Measurements from ENCODE around the gene PTPRG.

The PTPRG gene

DNA sequence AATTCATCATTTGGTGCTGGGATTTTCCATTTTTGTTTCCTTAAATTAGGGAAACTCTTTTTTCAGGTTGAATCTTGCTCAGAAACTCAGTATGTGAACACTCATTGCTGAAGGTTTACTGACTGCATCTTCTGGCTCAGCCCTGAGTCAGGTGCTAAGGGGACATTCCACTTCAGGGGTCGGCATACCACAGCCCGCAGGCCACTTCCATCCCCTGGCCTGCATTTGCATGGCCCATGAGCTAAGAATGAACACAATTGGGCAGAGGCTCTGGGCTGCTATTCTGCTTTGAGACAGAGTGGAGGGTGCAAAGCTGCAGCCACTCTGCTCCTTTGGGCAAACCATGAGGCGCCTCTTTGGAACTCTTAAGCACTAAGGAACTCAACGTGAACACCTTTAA lies 647.0 kb downstream of the PTPRG start:
- no peak for DNase-seq

DNA sequence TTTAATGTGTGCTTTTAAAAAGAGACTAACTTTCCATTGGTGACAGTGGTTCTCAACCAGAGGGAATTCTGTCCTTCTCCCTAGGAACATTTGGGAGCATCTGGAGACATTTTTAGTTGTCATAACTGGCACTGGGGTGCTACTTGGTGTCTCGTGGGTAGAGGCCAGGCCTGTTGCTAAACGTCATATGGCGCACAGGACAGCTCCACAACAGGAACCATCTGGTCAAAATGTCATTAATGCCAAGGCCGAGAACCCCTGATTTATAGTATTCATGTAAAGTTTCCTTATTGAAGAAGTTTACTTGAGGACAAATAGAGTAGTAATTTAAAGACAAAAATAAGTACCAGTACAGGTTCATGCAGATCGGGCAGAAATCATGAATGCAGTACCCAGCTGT lies 647.7 kb downstream of the PTPRG start:
- DNase-seq: no peak

DNA sequence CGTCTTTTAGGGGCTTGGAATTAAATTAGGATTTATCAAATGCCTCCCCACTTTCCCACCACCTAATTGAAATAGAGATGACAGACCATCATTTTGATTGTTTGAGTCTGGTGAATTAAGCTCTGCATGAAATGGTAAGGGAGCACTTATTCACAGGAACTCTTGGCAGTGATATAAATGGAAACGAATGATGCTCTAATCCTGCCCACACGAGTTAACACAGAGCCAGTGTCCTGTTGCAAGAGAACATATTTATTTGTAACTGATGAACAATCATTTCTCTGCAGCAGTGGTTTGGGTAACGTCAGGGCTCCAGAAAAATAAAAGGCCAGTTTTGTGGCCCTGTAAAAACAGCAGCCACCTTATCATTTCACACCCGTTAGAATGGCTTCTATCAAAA lies 648.6 kb downstream of the PTPRG start:
- DNase-seq: no peak

DNA sequence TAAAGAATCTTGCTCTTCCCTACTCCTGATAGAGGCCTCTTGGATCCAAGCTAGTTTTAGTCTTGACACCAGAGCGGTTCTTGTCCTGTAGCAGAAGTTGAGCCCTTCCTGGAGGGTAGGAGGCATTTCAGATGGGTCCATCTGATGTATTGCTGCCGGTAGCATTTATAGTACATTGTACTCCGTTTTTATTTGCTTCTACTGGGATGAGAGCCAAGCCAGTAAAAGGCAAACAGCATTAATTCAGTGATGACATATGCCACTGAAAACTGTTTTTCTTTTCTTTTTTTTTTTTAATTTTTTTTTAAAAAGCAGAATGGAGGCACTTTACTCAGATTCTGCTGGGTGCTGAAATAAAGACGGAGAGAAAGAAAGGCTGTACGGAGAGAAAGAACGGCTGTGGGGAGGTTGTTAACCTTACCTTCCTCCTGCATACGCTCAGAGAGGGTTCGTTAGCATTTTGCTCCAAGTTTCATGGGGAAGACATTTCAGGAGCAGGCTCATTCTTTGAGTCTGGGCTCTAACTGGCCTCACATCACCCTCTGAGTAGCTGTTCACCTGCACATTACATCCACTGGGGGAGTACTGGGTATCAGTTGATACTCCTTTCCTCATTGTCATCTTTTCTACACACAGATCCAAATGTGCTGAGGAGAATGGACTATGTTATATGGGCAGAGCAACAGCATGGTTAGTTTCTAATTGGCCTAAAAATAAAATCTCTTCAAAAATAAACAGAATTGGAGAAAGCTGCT lies 650.5 kb downstream of the PTPRG start:
- DNase-seq: no peak

DNA sequence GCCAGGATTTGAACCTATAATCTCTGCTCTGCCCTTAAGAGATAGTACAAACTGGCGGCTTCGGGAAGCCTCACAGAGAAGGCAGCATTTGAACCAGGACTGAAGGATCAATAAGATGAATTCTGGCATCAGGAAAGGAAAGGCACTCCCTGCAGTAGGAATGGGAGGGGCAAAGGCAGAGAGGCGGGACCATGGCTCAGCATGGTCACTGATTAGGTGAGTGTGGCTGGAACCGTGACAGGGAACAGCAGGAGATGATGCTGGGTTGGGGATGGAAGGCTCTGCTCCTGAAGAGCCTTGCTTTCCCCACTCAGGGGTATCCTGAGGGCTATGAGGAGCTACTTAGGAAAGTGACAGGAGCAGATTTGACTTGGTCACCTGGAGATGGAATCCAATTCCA lies 653.5 kb downstream of the PTPRG start:
- DNase-seq: no peak

DNA sequence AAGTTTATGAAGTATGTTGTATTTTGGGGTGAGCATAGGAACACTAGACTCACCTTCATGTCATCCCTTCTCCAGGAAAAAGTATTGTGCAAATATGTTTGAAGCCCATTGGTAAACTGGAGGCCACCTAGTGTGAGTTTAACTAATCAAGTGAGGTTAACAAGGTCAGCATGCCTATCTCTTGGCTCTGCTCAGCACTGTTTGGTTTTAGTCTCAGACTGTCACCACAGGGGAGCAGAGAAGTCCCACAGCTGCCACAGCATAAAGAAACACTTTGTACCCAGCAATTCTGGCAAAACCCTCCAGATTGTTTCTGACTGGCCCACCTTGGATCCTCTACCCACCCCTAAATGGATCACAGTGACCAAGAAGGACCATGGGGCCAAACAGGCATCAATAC lies 659.2 kb downstream of the PTPRG start:
- DNase-seq: no peak

DNA sequence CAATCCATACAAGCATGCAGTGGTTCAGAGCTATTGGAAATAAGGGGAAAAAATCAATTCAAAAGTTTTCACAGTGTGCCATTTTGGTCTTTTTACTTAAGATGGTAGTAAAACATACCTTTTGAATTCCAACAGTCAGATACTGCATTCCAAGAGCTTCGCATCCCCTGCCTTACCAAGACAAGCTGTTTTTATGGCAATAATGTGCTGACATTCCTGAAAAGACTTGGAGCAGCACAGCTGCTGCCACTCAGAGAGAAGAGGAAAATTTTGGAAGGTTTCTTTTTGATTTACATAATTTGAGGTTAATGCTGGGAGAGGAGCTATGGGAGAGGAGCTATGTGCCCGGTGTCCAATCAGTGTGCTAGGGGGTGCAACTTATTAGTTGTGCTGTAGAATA lies 663.7 kb downstream of the PTPRG start:
- DNase-seq: no peak

DNA sequence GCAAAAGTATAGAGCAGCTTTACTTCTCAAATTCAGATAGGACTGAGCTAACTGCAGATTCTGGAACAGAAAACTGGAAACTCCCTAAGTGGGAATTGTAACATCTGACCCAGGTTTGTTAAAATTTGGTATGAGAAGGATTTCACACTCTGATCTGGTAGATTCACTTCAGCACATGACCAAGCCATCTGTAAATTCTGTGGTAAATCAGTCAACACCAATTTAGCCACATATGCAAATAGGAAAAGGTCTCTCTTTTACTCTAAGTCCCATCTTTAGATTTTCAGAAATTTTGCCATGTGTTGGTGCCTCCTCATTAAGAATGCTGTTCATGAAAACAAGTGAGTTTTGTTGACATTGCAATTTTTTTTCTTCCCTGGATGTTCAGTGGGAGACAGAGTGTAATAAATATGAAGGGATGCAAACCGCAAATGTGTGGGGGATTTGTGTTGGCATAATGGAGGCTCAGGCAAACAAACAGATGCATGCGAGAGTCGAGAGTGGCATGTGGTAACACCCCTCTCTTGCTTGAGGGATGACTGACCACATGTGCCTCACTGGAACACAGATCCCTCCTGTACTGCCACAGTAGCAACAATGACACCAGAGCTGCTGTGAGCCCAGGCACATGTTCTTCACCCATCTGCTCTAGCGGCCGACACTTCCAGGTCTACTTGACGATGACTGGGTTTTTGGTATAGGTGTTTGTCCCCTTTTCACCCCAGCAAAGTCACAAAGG lies 665.4 kb downstream of the PTPRG start:
- no peak for DNase-seq

DNA sequence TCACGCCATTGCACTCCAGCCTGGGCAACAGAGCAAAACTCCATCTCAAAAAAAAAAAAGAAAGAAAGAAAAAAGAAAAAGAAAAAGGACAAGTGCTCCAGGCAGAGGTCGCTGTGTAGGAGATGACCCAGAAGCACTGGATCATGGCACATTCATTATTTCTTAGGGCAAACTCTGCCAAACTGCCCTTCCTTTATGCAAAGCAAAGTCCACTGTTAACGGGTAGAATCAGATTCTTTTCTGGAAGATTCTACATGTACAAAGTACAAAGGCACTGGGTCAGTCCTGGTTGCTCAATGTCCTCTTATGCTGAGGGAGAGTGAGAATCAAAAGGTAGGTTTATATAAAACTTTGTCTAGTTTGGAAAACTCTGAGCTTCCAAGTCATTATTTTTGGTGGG lies 667.1 kb downstream of the PTPRG start:
- DNase-seq: no peak

DNA sequence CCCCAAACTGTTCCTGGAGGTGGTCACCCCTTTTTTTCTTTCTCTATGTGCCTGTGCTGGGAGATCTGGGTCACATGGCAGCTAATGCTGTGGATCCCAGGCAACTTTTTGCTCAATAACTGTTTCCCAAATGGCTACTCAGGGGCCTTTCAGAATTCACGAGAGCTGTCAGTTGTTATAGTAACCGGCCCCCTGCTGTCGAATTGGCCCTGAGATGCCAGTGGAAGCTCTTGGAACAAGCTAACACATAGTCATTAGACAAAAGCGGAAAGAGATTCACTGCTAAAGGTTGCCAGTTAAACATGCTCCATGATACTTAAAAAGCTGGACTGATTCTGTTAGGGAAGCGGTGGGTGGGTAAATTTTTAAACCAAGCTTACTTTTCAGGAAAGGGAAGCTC lies 667.8 kb downstream of the PTPRG start:
- DNase-seq: no peak

DNA sequence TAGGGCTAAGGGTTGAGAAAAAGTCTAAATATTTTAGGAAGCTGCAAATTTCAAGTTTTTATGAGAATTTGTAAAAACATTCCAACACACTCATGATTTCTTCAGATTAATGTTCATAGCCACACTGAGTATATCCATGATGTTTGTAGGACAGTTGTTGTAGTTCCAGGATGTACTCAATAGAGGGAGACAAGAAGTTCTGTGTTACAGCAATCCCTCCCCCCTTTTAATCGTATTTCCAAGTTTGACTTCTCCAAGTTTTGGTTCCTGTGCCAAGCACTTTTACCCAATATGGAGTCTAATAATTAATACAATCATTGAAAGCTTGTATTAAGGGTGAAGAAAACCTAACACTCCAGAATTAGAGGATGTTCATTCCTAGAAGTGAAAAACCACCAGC lies 668.5 kb downstream of the PTPRG start:
- DNase-seq: peak; percentile 24

DNA sequence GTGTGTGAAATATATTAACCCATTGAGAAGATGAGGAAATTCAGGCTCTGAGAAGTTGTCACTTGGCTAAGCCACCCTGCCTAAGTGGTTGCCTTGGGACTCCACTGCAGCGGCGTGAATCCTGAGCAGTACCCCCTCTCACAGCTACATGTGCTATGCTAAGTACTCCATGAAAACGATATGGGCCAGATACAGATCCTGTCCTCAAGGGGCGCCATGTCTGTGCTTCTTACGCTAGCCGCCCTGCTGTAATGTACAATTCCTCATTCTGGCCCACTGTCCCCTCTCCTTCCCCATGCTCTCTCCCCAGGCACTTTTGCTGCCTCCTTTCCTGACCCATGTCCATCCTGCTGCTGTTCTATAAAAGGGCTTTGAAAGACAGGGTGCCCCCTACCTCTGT lies 671.7 kb downstream of the PTPRG start:
- no peak for DNase-seq

DNA sequence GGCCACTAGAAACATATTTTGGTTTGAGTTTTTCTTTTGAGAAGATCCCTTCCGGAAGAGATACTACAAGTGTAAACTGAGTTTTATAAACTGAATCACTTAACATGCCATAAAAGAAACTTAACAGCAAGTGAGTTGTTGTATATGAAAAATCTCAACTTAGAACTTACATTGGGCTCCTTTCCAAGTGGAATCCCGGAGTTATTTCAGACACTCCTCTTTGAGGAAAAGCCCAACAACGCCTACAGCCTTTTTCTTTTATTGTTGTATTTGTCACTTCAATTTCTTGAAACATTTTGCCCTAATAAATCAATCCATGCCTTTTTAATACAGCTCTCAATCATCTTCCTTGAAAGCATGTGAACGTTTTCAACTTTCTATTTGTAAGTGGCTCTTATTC lies 674.6 kb downstream of the PTPRG start:
- no peak for DNase-seq

DNA sequence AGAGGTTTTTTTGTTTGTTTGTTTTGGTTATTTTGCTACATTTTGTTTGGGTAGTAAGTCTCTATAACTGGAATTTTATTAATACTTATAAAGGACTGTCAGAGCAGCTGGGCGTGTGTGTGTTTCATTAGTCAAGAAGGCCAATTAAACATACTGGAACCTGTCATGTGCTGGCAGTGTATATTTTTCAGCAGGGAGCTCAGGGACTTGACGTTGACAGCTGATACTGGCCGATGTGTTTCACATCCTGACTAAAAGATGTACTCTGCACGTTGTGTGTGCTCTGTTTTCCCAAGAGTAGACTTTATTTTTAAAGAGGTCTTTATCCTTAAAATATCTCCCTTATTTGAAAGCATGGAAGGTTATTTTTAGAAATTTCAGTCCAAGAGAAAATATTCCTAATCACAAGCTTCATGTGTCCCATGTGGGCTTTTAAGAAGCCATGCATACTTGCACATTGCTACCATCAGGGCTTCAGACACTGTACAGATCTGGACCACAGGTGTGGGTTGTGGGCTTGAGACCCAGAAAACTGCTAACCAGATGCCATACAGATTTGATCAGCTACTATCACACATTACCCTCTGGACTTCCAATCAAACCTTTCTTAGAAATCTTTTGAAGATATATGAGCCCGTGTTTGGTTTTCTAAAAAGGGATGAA lies 676.0 kb downstream of the PTPRG start:
- no peak for DNase-seq

DNA sequence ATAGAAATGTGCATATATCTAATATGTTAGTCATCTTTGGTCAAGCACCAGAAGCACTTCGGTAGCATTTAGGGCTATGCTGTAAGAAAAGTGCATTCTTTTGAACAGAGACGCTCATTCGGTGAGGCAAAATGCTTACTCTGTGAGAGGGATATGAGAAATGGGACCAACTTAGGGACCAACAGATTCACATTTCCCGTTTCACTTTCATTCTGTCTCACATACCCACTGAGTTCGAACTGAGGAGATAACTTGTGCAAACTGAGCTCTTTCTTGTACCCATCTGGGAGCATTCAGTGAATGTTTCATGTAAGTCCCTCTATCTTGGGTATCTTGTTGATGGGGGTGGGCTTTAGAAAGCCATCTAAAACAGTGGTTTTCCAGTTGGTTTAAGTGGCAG lies 676.6 kb downstream of the PTPRG start:
- no peak for DNase-seq

DNA sequence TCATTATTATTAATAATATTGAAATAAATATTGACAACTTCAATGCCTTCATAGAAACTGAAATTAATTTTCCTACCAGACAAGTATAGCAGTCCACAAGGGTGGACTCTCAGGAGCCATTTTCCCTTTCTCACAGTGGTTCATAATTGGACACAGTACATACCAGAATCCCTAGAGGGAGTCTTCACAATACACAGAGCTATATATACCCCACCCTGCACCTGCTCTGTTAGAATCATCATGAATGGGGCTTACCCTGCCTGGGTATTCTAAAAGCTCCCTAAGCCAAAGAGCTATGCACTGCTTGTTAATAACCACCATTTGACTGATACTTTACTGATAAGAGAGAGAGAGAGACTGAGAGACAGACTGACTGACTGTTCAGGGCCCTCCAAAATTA lies 677.1 kb downstream of the PTPRG start:
- no peak for DNase-seq

DNA sequence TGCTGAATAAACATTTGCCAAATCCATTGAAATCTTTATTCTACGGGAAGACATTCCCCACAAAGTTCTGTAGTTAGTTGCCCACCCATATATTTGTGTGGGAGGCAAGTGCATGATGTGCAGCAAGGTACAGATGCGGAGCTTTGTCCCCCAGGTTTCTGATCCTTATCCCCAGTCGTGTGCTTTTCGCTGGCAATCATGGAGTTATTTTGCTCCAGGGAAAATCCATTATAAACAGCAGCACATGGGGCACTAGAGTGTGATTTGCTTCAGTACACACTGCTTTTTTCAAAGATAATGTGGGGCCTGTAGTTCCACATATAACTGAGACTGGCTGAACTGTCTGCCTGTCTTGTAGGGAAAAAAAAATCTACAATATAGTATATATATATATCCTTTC lies 679.9 kb downstream of the PTPRG start:
- no peak for DNase-seq

DNA sequence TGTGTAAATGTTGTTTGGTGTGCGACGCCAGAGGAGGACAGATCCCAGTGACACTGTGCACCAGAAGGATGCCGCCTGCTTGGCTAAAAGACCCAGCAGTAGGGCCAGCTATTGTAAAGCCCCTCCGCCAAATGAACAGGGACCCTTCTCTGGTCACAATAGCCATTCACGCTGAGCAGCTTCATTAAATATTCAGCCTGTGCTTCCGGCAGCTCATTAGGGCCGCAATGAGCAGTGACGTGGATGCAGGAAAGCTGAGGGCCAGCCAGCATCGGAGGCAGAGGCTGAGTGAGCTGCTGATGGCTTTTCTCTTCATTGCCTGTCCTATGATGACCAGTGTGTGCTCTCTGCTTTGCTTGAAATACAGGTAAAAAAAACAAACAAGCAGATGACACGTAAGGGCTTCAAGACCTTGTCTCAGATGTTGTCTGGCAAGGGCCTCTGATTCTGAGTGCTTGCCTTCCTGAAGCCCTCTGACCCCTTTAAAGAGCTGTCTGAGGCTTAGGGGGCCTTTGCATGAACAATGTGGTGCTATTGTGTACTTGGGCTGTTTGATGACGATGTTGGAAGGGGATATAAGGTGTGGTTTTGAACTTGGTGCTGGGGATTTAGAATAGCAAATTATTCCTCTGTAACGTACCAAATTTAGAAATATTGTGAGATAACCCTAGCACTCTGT lies 681.6 kb downstream of the PTPRG start:
- DNase-seq: no peak

DNA sequence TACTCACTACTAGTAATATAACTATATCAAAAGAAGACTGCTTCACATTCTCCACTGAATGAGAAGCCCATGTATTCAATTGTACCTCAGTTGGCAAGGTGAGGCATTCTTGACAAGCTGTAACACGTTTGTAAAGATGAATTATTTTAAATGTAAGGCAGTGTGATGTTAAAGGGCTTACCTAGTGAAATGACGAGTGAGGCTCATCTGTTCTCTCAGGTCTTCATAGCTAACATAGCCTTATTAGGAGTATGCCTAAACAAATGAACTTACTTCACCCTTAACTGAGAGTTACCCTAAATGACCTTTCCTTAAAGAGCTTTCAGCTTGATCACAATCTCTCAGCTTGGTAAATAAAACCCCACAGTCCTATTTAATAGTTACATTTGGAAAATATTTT lies 684.7 kb downstream of the PTPRG start:
- DNase-seq: no peak

DNA sequence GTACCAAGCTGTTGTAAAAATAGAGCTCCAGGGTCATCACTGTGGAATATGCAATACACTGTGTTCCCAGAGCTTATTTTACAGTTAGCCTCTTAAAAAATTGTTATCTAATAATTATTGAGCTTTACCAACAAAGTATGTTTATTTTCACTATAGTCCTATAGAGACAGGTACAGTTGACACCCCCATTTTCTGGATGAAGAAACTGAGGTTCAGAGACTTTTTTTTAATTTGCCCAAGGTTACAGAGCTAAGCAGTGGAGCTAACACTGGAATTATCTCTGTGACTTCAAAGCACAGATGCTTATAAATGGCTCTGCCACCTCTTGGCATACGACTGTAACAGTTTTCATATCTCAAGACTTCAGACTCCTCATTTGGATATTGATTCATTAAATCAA lies 685.6 kb downstream of the PTPRG start:
- DNase-seq: no peak

DNA sequence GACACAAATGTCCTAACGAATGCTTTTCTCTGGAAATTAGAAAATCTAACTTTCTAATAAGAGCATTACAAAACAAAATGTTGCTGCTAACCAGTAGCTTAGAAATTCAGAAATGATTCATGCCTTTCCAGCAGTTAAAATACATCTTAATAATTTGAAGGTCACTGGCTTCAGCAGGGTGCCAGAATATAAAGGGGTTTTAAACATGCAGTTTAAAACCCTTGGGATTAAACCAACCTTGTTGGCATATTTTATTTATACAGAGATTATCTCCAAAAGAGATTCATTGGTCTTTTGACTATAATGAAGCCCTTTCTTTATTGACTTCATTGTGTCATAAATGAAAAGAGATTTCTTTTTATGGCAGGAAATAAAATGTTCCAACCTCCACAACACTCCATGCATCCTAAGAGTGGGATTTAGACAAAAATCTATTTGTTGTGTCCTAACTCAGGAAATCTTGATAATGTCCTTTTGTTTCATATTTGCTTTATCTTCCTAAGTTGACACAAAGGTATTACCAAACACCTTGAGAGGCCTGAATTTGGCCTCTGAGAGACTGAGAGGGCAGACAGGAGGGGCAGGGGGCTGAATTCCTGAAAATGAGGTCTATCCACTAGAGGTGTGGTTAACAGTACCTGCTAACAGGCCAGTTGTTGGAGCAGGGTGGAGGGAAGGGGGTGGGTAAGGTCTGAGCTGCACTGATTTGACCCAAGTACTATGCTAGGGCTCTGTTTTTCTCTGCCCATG lies 687.5 kb downstream of the PTPRG start:
- no peak for DNase-seq

DNA sequence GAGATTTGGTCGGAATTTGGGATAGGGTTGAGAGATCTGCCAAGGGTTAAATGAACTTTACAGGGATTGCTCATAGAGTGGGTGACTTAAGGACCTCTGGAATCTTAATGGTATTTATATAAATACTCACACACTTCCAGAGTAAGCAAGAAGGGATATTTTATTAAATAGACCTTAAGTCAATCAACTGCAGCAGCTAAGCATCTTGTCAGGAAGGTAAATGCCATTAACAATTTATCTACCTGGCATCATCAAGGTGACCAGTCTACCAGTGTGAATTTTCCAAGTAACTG lies 688.1 kb downstream of the PTPRG start:
- no peak for DNase-seq

DNA sequence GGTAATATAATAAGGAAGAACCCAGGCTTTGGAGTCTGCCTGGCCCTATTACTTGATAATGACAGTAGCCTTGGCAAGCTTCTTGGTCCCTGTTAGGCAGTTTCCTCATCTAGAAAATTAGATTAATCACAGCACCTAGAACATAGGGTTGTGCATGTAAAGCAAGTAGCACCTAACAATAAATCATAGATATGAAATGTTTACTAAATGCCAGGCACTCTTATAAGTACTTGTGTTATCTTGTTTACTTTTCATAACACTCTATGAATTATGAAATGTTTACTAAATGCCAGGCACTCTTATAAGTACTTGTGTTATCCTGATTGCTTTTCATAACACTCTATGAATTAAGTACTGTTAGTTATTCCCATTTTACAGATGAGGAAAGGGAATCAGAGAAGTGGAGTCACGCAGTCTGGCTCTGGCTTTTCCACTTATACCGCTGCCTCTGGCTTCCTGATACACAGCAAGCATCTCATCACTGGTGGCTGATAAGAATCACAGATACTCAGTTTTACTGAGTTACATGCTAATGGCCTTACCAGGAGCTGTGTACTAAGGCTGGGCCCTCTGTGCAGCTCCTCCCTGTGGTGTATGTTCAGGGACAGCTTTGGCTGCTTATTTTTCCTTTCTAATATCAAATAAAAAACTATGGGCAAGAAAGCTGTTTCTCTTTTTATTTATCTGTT lies 688.6 kb downstream of the PTPRG start:
- DNase-seq: no peak

All from 8988T (cell line).